GM21390 (cell line): ENCODE data around the gene RECQL5.
"Not testable (repeated sequence)": the region's sequence is repeated elsewhere in the genome, so short reads cannot be mapped to it uniquely, and the experiment has no call there.

Experiments used
- ATAC-seq: cut with Tn5 transposase; IDR thresholded peaks from one replicate; pipeline ENCODE4 v1.9.1; 2021; ENCODE audit not compliant: unreplicated experiment

RECQL5 gene

GRCh38 chr17:75649687-75650086 is 17.3 kb downstream of the RECQL5 start:
- ATAC-seq = no peak

GRCh38 chr17:75647921-75648320 is 19.0 kb downstream of the RECQL5 start:
- ATAC-seq = no peak

- ATAC-seq = no peak
Measured at GRCh38 chr17:75647061-75647460, 19.9 kb downstream of the RECQL5 start.

GRCh38 chr17:75646638-75646992 is 20.3 kb downstream of the RECQL5 start:
- no peak for ATAC-seq

GRCh38 chr17:75645889-75646637 is 20.9 kb downstream of the RECQL5 start:
- peak; percentile 90 for ATAC-seq

- ATAC-seq = no peak
Measured at GRCh38 chr17:75645501-75645888, 21.5 kb downstream of the RECQL5 start.

GRCh38 chr17:75643643-75644017 is 23.3 kb downstream of the RECQL5 start:
- ATAC-seq = no peak

GRCh38 chr17:75642784-75643642 is 23.9 kb downstream of the RECQL5 start:
- no peak for ATAC-seq

GRCh38 chr17:75642182-75642783 is 24.7 kb downstream of the RECQL5 start:
- ATAC-seq = no peak

- ATAC-seq = no peak
Measured at GRCh38 chr17:75641343-75641742, 25.6 kb downstream of the RECQL5 start.

- ATAC-seq = no peak
Measured at GRCh38 chr17:75640556-75641119, 26.3 kb downstream of the RECQL5 start.

GRCh38 chr17:75639771-75640555 is 27.0 kb downstream of the RECQL5 start:
- no peak for ATAC-seq

GRCh38 chr17:75639327-75639726 is 27.6 kb downstream of the RECQL5 start:
- ATAC-seq = no peak

- no peak for ATAC-seq
Measured at GRCh38 chr17:75638893-75639292, 28.1 kb downstream of the RECQL5 start.

GRCh38 chr17:75638039-75638438 is 28.9 kb downstream of the RECQL5 start:
- not testable (repeated sequence) for ATAC-seq

GRCh38 chr17:75637551-75637950 is 29.4 kb downstream of the RECQL5 start:
- no peak for ATAC-seq

GRCh38 chr17:75637143-75637538 is 29.8 kb downstream of the RECQL5 start:
- no peak for ATAC-seq

GRCh38 chr17:75636381-75637142 is 30.4 kb downstream of the RECQL5 start:
- ATAC-seq = no peak

GRCh38 chr17:75635610-75636202 is 31.2 kb downstream of the RECQL5 start:
- ATAC-seq = no peak
